Breast epithelium (tissue), 4 donors: Measurements from ENCODE around the gene SLC27A5. TPM values are rescaled to one million over a fixed set of nuclear protein-coding genes. Genes with fewer than 3 reads are reported as not detected.
"Not testable (repeated sequence)": the region's sequence is repeated elsewhere in the genome, so short reads cannot be mapped to it uniquely, and the experiment has no call there.

Experiments
- DNase-seq, 2 donors: peaks; one replicate each; pipeline ENCODE4 v3.0.0-alpha.2; 2019; ENCODE audit warnings: low spot score in 2 of 2
- H3K27ac ChIP-seq, 2 donors: fragments of 200-600 bp; sonication (generic) in 1 of 2; one replicate each; pipeline ENCODE4 v1.5.1; 2016 to 2019; ENCODE audit warnings: mild to moderate bottlenecking in 1 of 2
- H3K27me3 ChIP-seq, 2 donors: fragments of 200-600 bp; sonication (generic) in 1 of 2; one replicate each; pipeline versions ENCODE4 v1.5.1 to v1.6.0; 2017 to 2019; ENCODE audit warnings: control low read depth in 1 of 2, mild to moderate bottlenecking in 1 of 2
- H3K36me3 ChIP-seq: fragments of 200-600 bp; one replicate; pipeline ENCODE4 v1.5.1; 2019
- H3K4me1 ChIP-seq, 2 donors: fragments of 200-600 bp; sonication (generic); one replicate each; pipeline ENCODE4 v1.5.1; 2016 to 2019; ENCODE audit warnings: control low read depth in 1 of 2
- H3K4me3 ChIP-seq, 3 donors: fragments of 200-600 bp; sonication (generic); 1 replicate in 2 of 3; 2 replicates in 1 of 3; pipeline ENCODE4 v1.5.1; 2016 to 2019; ENCODE audit warnings: mild to moderate bottlenecking in 3 of 3, moderate library complexity in 2 of 3
- H3K9me3 ChIP-seq, 2 donors: fragments of 200-600 bp; sonication (generic) in 1 of 2; one replicate each; pipeline ENCODE4 v1.5.1; 2016 to 2019; ENCODE audit warnings: control low read depth in 1 of 2
- POLR2A ChIP-seq: fragments of 450-650 bp; IDR thresholded peaks from one replicate; pipeline ENCODE4 v1.6.1; 2016; ENCODE audit warnings: antibody characterized with exemption, mild to moderate bottlenecking, moderate library complexity
- POLR2AphosphoS5 ChIP-seq, 3 donors: sonication (generic); formaldehyde crosslinking; IDR thresholded peaks; one replicate each; pipeline ENCODE4 v1.6.1; 2017; ENCODE audit warnings: antibody characterized with exemption in 3 of 3
- intact Hi-C: fragments of 100-400 bp; cut with DNase I; formaldehyde crosslinking; loops from one replicate; pipeline ENCODE4 v1.15.1; 2023; ENCODE audit warnings: low total_unique reads
- total RNA-seq, 3 donors: library from RNA; depleted of rRNA; stranded (reverse); fragments of >200 nt; gene quantifications; one replicate each; pipeline ENCODE4 v1.1.0, GENCODE V29; 2016
- TF ChIP-seq, protein P1 (sequence below), 3 donors: fragments of 450-650 bp; IDR thresholded peaks; one replicate each; pipeline ENCODE4 v1.5.1; 2016 to 2017; ENCODE audit warnings: antibody characterized with exemption in 3 of 3, mild to moderate bottlenecking in 3 of 3, moderate library complexity in 3 of 3

Gene SLC27A5
- total RNA-seq, 3 donors from 2014 or later = 4.7 to 18.0 (median 10.7) TPM

DNA sequence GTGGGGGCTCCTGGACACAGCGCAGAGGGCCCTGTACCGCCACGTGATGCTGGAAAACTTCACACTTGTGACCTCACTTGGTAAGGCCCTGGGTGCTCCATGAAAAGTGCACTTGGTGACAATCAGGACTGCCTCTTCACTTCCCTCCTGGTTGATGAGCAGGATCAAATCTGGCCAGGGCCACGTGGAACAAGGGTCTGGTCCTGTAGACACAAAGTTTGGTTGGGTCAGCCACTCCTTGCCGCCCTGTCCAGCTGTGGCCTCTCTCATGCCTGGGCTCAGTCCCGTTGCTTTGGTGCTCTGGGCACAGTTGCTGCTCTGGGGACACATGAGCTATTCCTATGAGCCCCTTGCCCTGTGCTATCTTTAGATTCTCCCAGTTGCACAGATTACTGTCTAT, 58.0 kb downstream of the SLC27A5 start:
- H3K4me1 ChIP-seq = no peaks in the 10 kb centered on the region
- TF ChIP-seq POLR2A (no peak), POLR2AphosphoS5 (IDR thresholded peaks at IDR 0.05) (no peak)
- TF ChIP-seq, protein P1, sequence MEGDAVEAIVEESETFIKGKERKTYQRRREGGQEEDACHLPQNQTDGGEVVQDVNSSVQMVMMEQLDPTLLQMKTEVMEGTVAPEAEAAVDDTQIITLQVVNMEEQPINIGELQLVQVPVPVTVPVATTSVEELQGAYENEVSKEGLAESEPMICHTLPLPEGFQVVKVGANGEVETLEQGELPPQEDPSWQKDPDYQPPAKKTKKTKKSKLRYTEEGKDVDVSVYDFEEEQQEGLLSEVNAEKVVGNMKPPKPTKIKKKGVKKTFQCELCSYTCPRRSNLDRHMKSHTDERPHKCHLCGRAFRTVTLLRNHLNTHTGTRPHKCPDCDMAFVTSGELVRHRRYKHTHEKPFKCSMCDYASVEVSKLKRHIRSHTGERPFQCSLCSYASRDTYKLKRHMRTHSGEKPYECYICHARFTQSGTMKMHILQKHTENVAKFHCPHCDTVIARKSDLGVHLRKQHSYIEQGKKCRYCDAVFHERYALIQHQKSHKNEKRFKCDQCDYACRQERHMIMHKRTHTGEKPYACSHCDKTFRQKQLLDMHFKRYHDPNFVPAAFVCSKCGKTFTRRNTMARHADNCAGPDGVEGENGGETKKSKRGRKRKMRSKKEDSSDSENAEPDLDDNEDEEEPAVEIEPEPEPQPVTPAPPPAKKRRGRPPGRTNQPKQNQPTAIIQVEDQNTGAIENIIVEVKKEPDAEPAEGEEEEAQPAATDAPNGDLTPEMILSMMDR (IDR thresholded peaks at IDR 0.05) = no peak
- no peak overlapping the region for H3K4me3 ChIP-seq
- peaks cover 8% of the 10 kb centered on the region for H3K36me3 ChIP-seq
- H3K27me3 ChIP-seq = no peaks in the 10 kb centered on the region
- H3K27ac ChIP-seq = no peak overlapping the region
- intact Hi-C loops = no loop called here
- no peak for DNase-seq
- H3K9me3 ChIP-seq = no peaks in the 10 kb centered on the region

DNA sequence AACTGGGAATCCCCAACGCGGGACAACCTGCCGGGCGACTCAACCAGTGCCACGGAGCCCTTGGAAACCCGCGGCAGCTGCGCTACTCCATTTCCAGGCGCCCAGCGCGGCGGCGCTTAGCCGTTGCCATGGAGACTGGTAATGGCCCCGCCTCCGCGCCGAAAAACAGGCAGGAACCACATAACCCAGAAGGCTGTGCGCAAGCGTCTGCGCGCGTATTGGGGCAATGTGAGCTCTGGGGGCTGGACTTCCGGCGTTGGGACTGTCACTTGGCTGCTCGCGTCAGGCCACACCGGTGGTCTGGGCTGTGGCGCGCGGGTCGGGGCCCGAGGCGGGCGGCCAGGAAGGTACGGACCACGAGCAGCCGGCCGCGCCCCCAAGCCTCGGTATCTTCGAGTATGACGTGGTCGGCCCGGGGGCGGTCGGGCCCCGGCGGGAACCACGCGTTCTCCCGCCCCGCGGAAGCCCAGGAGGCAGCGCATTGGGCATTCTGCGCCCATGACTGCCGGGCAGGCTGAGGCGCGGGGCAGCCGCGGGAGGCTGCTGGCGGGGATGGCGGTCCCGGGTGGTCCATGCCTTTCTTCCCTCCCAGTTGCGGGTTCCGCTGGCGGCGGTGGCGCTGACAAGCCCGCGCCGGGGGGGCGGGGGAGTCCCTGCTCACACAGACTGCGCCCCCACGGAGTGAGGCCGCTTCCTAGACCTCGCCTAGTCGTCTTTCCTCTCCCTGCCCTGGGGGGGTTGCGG, 60.3 kb downstream of the SLC27A5 start, which contains the start of gene ZNF324B:
ZNF324B (plus strand) TSS at position 265 of the 744 bp plus-strand sequence. CDS start 2,080 bp downstream, outside the sequence.
- peaks cover 3% of the 10 kb centered on the region for H3K36me3 ChIP-seq
- intact Hi-C loops = no loop called here
- peak within 1 kb of the TSS; percentile 78 to 89 for H3K27ac ChIP-seq
- H3K9me3 ChIP-seq = no peaks in the 10 kb centered on the region
- TF ChIP-seq POLR2AphosphoS5 (IDR thresholded peaks at IDR 0.05) (peak; percentile 51 to 64 (median 62)), POLR2A (peak; percentile 33)
- TF ChIP-seq, protein P1 (IDR thresholded peaks at IDR 0.05) = no peak
- H3K4me1 ChIP-seq = no peaks in the 10 kb centered on the region
- peaks cover 0 to 4% of the 10 kb centered on the region in 2 donors for H3K27me3 ChIP-seq
- DNase-seq = peak; percentile 94 to 95
- peak within 1 kb of the TSS; percentile 88 to 99 (median 94) for H3K4me3 ChIP-seq

DNA sequence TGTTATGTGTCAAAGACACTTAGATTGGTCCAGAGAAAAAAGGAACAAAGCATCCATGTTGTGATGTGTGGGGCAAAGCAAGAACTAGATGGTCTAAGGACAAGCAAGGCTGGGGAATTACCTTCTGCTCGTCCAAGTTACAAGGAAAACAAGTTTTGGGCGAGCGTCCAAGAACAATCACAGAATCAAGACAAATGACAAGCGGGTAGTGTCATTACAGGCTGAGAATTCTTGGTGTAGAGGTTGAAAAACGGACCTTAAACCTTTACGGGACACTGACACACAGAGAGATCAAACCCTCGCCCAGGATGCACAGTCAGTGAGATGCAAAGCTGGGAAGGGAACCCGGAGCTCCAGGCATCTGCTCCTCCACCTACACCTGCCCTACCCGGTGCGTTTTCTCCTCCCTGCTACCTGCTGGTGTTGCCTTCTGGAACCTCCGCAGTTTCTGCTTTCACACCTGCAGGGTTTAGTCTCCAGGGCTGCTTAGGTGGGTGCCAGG, 60.9 kb downstream of the SLC27A5 start:
- Histone ChIP-seq H3K27me3 (peaks cover 0 to 4% of the 10 kb centered on the region in 2 donors), H3K4me1 (no peaks in the 10 kb centered on the region), H3K27ac (peak overlapping the region; percentile 78 to 89), H3K4me3 (peak overlapping the region; percentile 88 to 99 (median 94)), H3K36me3 (no peaks in the 10 kb centered on the region), H3K9me3 (no peaks in the 10 kb centered on the region)
- DNase-seq = no peak
- no peak for TF ChIP-seq POLR2AphosphoS5 (IDR thresholded peaks at IDR 0.05)
- TF ChIP-seq, protein P1 (IDR thresholded peaks at IDR 0.05) = no peak
- no peak for TF ChIP-seq POLR2A
- intact Hi-C loops = loop anchor here (1.0 kb wide), 1 partner anchor 26 kb away; no protein-coding TSS in a partner anchor

DNA sequence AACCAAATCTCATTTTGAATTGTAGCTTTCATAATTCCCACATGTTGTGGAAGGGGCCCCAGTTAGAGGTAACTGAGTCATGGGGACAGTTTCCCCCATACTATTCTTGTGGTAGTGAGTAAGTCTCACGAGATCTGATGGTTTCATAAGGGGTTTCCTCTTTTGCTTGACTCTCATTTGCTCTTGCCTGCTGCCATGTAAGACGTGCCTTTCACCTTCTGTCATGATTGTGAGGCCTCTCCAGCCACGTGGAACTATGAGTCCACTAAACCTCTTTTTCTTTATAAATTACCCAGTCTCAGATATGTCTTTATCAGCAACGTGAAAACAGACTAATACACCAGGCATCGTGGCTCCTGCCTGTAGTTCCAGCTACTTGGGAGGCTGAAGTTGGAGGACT, 61.8 kb downstream of the SLC27A5 start:
- not testable (repeated sequence) for H3K36me3 ChIP-seq, DNase-seq, H3K9me3 ChIP-seq, H3K4me1 ChIP-seq, H3K27me3 ChIP-seq, H3K27ac ChIP-seq, H3K4me3 ChIP-seq
- intact Hi-C loops = loop anchor here (1.0 kb wide), 1 partner anchor 27 kb away; no protein-coding TSS in a partner anchor

DNA sequence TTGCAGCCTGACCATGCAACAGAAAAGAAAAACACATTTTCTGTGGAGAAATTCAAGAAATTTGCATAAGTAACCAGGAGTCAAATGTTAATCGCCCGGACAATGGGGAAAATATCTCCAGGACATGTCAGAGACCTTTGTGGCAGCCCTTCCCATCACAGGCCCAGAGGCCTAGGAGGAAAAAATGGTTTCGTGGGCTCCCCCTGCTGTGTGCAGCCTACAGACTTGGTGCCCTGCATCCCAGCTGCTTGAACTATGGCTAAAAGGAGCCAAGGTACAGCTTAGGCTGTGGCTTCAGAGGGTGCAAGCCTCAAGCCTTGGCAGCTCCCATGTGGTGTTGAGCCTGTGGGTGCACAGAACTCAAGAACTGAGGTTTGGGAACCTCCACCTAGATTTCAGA, 62.9 kb downstream of the SLC27A5 start:
- DNase-seq, H3K27me3 ChIP-seq, H3K27ac ChIP-seq, intact Hi-C loops, H3K4me1 ChIP-seq, H3K36me3 ChIP-seq, H3K4me3 ChIP-seq, H3K9me3 ChIP-seq: not testable (repeated sequence)

Other genes starting within 250 kb of the SLC27A5 start
- 10 to 100 TPM in 1 of 3 donors, 1 to 10 TPM in 2; 4.2 to 10.8 (median 9.2) TPM for gene ZNF8, start 233.0 kb downstream of the SLC27A5 start, total RNA-seq
- gene ERVK3-1, start 206.6 kb downstream of the SLC27A5 start, total RNA-seq = 10 to 100 TPM; 44.3 to 72.7 (median 60.0) TPM
- 1 to 10 TPM; 2.6 to 3.8 (median 3.6) TPM for gene ZSCAN22, start 185.0 kb downstream of the SLC27A5 start, total RNA-seq
- 10 to 100 TPM; 40.6 to 42.7 (median 42.6) TPM for gene A1BG, start 158.5 kb downstream of the SLC27A5 start, total RNA-seq
- gene ZNF497, start 149.2 kb downstream of the SLC27A5 start, total RNA-seq = 1 to 10 TPM in 2 of 3 donors, under 1 TPM in 1; 0.80 to 5.3 (median 3.6) TPM
- 1 to 10 TPM; 1.3 to 6.6 (median 2.3) TPM for gene ZNF837, start 131.0 kb downstream of the SLC27A5 start, total RNA-seq
- gene RPS5, start 124.7 kb downstream of the SLC27A5 start, total RNA-seq = 1,000 to 10,000 TPM; 1,794 to 2,659 (median 2,022) TPM
- 1 to 10 TPM in 1 of 3 donors, not detected in 2; 2.9 TPM for gene RNF225, start 116.3 kb downstream of the SLC27A5 start, total RNA-seq
- gene ZNF584, start 103.3 kb downstream of the SLC27A5 start, total RNA-seq = 10 to 100 TPM; 13.6 to 16.1 (median 15.8) TPM
- 10 to 100 TPM in 1 of 3 donors, 1 to 10 TPM in 2; 3.5 to 13.3 (median 6.2) TPM for gene ZNF132, start 71.8 kb downstream of the SLC27A5 start, total RNA-seq
- 1 to 10 TPM; 6.1 to 9.1 (median 7.2) TPM for gene ZNF324B, start 60.4 kb downstream of the SLC27A5 start, total RNA-seq
- 10 to 100 TPM in 2 of 3 donors, 1 to 10 TPM in 1; 9.0 to 30.9 (median 24.3) TPM for gene ZNF324, start 44.9 kb downstream of the SLC27A5 start, total RNA-seq
- 10 to 100 TPM; 10.2 to 23.4 (median 20.0) TPM for gene ZNF446, start 35.6 kb downstream of the SLC27A5 start, total RNA-seq
- 1 to 10 TPM; 8.2 to 9.2 (median 8.6) TPM for gene ZBTB45, start 7.8 kb upstream of the SLC27A5 start, total RNA-seq
- gene TRIM28, start 32.1 kb upstream of the SLC27A5 start, total RNA-seq = 100 to 1,000 TPM; 110 to 190 (median 173) TPM
- gene CHMP2A, start 43.1 kb upstream of the SLC27A5 start, total RNA-seq = 100 to 1,000 TPM in 1 of 3 donors, 10 to 100 TPM in 2; 74.6 to 157 (median 92.8) TPM
- 10 to 100 TPM; 19.0 to 21.3 (median 19.3) TPM for gene UBE2M, start 46.6 kb upstream of the SLC27A5 start, total RNA-seq
- 10 to 100 TPM; 18.7 to 43.0 (median 30.2) TPM for gene MZF1, start 61.3 kb upstream of the SLC27A5 start, total RNA-seq